GM21825 (cell line): ENCODE data around the gene UNK.
"Not testable (repeated sequence)": the region's sequence is repeated elsewhere in the genome, so short reads cannot be mapped to it uniquely, and the experiment has no call there.

Experiments used
- ATAC-seq: cut with Tn5 transposase; IDR thresholded peaks from one replicate; pipeline ENCODE4 v1.9.1; 2021; ENCODE audit warnings: mild to moderate bottlenecking, moderate library complexity; ENCODE audit not compliant: unreplicated experiment

Gene UNK

DNA sequence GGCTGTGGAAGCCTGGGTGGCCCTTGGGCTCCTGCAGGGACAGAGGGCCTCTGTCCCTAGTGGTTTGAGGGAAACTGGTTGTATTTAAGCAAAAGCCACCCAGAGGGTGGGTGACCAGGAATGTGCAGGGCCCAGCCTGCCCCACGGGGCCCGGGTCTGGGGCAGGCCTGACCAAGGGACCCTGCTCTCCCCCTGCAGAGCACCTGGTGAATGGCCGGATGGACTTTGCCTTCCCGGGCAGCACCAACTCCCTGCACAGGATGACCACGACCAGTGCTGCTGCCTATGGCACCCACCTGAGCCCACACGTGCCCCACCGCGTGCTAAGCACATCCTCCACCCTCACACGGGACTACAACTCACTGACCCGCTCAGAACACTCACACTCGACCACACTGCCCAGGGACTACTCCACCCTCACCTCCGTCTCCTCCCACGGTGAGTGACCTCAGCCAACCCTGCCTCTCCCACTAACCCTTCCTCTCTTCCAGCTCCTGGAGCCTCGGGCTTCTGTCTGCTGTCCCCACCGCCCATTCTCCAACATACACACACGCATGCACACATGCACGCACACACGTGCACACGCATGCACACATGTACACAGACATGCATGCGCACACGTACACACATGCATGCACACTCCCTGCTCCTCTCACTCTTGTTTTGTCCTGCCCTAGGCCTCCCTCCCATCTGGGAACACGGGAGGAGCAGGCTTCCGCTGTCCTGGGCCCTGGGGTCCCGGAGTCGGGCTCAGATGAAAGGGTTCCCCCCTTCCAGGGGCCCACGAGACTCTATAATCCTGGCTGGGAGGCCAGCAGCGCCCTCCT is 30.0 kb upstream of the UNK start:
- no peak for ATAC-seq

GRCh38 chr17:75755205-75755901 is 29.3 kb upstream of the UNK start:
- no peak for ATAC-seq

- ATAC-seq: no peak
Observed at GRCh38 chr17:75755990-75756389, 28.6 kb upstream of the UNK start.

GRCh38 chr17:75756451-75757085 is 28.0 kb upstream of the UNK start:
- ATAC-seq: no peak

DNA sequence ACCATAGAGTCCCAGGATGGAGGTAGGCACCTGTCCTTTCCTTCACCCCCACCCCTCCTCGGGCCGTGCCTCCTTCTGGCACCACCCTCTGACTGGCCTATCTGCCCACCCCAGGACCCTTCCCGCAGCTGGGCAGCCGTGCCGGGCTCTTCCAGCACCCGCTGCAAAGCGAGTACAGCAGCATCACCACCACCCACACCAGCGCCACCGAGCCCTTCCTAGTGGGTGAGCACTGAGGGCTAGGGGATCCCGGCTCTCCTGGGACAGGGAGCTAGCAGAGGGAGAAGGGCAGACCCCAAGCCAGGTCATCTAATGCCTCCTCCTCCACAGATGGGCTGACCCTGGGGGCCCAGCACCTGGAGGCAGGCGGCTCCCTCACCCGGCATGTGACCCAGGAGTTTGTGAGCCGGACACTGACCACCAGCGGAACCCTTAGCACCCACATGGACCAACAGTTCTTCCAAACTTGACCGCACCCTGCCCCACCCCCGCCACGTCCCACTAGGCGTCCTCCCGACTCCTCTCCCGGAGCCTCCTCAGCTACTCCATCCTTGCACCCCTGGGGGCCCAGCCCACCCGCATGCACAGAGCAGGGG is 27.4 kb upstream of the UNK start:
- ATAC-seq: no peak

- ATAC-seq: no peak
Observed at GRCh38 chr17:75758131-75758905, 26.3 kb upstream of the UNK start.

DNA sequence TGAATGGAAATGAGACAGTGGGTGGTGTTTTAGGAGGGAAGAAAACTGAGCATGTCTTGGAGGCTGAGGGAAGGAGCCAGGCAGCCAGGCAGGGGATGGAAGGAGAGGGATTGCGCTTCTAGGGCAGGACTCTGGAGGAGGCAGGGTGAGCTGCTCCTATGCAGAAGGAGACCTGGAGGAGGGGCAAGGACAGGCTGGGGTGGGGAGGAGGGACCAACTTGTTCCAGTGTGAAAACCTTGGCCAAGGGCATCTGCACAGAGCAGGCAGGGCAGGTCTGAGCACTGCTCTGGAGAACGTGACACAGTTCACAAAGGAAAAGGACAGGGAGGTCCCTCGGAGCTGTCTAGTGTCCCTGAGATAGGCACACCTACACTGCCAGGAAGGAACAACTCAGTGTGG is 25.1 kb upstream of the UNK start:
- no peak for ATAC-seq

DNA sequence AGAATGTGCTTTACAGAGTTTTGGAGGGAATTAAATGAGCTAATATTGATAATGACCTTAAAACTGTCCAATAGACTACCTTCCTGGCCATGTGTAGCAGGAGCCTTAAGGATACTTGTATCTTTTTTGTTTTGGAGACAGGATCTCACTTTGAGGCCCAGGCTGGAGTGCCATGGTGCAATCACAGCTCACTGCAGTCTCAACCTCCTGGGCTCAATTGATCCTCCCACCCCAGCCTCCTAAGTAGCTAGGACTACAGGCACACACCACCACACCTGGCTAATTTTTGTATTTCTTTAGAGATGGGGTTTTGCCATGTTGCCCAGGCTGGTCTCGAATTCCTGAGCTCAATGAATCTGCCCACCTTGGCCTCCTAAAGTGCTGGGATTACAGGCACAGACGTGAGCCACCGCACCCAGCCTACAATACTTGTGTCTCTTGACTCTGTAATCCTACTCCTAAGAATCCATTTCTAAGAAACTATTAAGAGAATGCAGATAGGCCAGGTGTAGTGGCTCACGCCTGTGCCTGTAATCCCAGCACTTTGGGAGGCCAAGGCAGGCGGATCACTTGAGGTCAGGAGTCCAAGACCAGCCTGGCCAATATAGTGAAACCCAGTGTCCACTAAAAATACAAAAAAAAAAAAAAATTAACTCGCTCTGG is 24.5 kb upstream of the UNK start:
- not testable (repeated sequence) for ATAC-seq

GRCh38 chr17:75762513-75763268 is 21.9 kb upstream of the UNK start:
- no peak for ATAC-seq

- no peak for ATAC-seq
Observed at GRCh38 chr17:75763269-75763607, 21.4 kb upstream of the UNK start.

DNA sequence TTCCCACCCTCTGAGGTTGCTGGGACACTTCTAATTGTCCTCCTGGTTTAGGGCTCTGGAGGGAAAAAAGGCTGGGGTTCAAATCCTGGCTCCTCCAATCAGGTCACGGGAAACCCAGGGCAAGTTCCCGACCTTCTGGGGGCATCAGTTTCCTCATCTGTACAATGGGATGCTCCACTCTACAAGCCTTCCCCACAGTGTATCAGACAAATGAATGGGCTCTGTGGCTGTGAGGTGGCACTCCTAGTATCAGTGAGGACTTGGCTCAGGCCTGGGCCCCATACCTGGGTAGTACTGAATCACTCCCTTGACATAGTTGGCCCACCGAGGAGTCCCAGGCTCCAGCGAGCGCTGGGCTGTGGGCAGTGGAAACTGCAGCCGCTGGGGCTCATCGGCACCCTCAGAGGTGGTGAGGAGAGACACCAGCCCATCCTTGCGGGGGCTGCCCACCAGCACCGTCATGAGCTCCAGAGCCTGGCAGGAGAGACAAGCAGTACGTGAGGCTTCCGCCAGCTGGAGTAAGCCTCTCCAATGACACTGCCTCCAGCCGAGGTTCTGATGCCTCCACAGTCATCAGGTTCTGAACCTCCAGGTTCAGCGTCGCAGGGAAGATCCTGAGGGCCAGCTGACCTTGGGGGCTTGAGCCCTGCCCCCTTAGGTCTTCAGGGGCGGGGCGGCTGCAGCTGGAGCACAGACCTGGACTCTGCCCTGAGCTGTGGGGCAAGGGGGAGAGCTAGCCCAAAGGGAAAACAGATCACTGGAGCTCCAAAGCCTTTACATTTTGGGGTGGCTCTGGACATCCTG is 20.8 kb upstream of the UNK start:
- no peak for ATAC-seq

DNA sequence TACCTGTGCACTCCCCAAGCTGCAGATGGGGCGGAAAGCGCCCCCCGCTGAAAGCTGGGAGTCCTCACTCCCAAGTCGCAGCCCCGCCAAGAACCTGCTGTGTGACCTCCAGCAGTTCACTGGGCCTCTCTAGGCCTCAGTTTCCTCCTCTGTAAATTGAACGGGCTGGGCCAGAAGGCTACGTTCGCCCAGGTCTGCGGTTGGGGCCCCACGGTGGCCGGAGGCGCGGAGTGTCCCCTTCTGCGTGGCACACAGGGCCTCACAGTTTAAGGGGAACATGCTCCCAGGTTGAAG is 20.2 kb upstream of the UNK start:
- no peak for ATAC-seq

DNA sequence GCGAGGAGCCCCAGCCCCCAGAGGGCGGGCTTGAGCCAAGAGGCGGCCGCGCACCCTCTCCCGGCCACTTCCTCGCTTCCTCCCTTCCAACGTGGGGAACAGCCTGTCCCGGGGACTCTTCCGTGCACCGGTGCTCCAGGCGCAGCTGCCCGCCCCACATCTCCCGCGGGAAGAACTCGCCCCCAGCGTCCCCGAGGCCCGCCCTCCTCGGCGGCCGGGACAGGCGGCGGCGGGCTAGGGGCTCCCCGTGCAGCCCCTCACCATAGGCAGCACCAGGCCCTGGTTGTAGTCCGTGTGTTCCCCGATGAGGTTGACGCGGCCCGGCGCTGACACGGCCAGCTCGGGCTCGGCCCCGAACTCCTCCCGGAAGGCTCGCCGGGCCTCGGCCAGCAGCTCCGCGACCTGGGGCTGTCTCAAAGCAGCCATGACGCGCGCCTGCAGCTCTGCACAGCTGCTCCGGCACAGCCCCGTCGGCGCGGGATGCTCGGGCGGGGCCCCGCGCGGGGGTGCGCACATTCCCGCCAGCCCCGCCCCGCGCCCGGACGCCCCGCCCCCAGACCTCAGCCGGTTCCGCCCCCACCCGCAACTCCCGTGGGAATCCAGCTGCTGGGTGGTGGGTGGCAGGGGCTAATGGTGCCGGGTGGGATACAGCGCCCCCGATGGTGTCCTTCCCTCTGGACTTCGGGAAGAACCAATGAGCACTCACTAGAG is 19.7 kb upstream of the UNK start, which contains the start of gene GALK1:
Gene GALK1 (minus strand): TSS at position 482 of the 711 bp plus-strand sequence. CDS start 56 bp downstream, at position 426.
- ATAC-seq: peak; percentile 54

- ATAC-seq: no peak
Observed at GRCh38 chr17:75765981-75766380, 18.6 kb upstream of the UNK start.

- no peak for ATAC-seq
Observed at GRCh38 chr17:75767881-75768280, 16.7 kb upstream of the UNK start.

GRCh38 chr17:75769536-75769935 is 15.1 kb upstream of the UNK start:
- no peak for ATAC-seq

DNA sequence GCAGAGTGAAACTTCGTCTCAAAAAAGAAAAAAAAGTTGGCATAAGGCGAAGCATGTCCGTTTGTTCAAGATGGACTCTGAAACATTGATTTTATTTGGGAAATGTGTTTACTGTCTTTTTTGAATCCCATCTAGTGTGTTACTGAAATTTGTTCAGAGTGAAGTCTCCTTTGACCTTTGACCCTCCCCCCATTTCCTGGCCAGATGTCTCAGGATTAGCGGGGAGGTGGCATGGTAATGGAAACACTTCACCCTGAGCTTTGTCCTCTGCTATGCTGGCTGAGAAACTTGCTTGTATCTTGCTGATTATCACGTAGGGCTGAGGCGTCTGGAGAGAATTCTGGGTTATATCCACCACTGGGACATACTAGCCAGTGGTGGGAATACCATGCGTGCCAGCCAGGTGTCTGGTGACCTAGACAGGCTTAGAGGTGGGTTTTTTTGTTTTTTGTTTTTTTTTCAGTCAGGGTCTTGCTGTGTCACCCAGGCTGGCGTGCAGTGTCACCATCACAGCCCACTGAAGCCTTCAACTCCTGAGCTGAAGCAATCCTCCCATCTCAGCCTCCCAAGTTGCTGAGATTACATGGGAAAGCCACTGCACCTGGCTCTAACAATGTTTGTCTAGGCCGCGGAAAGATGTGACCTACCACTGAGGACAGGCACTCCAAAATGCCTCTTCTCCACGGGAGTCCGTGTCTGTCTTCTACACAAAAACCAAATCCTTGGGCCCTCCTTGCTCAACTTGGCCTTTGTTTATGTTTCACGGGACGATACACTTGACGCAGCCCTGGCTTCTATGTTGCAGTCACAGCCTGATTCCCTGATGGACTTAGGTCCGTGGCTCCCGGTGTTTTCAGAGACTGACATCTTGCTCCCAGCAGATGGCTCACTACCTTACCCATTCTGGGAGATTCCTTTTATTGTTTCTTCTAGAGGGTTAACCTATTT is 13.0 kb upstream of the UNK start:
- ATAC-seq: no peak
